ENCODE measurements around the gene EIF2D.

DNA sequence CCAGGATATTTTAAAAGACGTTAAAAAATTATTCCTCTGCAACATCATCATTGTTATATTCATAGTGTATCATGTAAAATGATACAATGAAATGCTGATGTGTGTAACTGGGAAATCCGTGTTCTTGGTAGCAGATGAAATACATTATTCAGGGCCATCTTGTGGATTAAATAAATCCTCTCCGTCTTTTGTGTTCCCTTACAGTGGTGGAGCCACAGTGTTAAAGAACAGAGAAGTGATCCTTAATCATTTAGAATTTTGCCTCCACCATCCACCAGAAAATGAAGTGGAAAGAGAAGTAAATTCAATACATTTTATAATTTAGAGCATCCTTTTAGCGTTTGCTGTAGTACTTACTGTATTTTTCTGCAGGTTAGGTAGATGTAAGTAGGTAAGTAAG, 24.4 kb upstream of the EIF2D start:
- TF ChIP-seq EZH2phosphoT487 (IDR thresholded peaks at IDR 0.05; ENCODE audit: insufficient read depth, low read depth): no peak
- no peak for TF ChIP-seq EZH2 (IDR thresholded peaks at IDR 0.05; ENCODE audit: insufficient read depth, poor library complexity, severe bottlenecking)

Measured in GM23248 (cell line).